Chondrocyte (in vitro differentiated cells): ENCODE measurements around the gene SLC35E4. TPM values are rescaled to one million over a fixed set of nuclear protein-coding genes. Genes with fewer than 3 reads are reported as not detected.

ENCODE experiments used
- DNase-seq: peaks from one replicate; pipeline ENCODE4 v3.0.0; 2021; ENCODE audit warnings: mixed read lengths, low spot score
- H3K27ac Mint-ChIP-seq: one replicate; pipeline ENCODE4 v1.8.0; 2021; ENCODE audit warnings: mild to moderate bottlenecking, moderate library complexity, mixed read lengths; ENCODE audit not compliant: unreplicated experiment
- H3K27me3 Mint-ChIP-seq: 2 replicates; pipeline ENCODE4 v1.8.0; 2021; ENCODE audit warnings: low read depth, mixed read lengths
- H3K36me3 Mint-ChIP-seq: 2 replicates; pipeline ENCODE4 v1.8.0; 2021; ENCODE audit warnings: low read depth, mixed read lengths
- H3K4me1 Mint-ChIP-seq: 2 replicates; pipeline ENCODE4 v1.8.0; 2021; ENCODE audit warnings: low read depth, mild to moderate bottlenecking, mixed read lengths
- H3K4me3 Mint-ChIP-seq: one replicate; pipeline ENCODE4 v1.8.0; 2021; ENCODE audit warnings: mild to moderate bottlenecking, moderate library complexity, mixed read lengths; ENCODE audit not compliant: unreplicated experiment
- H3K9me3 Mint-ChIP-seq: 2 replicates; pipeline ENCODE4 v1.8.0; 2021; ENCODE audit warnings: low read depth, mixed read lengths
- total RNA-seq: library from RNA; stranded (reverse); gene quantifications from 3 replicates; pipeline ENCODE4 v1.2.1, GENCODE V29; 2021
- TF ChIP-seq, protein P1 (sequence below): fragments of 200-600 bp; sonication (generic); IDR thresholded peaks from 2 replicates; pipeline ENCODE4 v1.5.0; 2021; ENCODE audit warnings: antibody characterized with exemption, mild to moderate bottlenecking, moderate library complexity

SLC35E4 gene
- total RNA-seq, 1 donor from 2014 or later = 7.6 TPM

DNA sequence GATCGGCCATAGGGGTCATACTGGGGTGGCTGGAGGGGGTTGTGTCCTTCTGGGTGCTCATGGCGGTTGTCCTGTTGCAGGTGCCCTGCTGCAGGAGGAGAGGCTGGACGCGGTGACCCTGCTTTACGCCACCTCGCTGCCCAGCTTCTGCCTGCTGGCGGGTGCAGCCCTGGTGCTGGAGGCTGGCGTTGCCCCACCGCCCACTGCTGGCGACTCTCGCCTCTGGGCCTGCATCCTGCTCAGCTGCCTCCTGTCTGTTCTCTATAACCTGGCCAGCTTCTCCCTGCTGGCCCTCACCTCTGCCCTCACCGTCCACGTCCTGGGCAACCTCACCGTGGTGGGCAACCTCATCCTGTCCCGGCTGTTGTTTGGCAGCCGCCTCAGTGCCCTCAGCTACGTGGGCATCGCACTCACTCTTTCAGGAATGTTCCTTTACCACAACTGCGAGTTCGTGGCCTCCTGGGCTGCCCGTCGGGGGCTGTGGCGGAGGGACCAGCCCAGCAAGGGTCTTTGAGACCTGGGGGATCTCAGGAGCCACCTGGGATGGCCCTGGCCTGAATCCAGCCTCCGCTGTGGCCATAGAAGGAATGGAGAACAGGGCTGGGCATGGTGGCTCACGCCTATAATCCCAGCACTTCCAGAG lies 11.1 kb downstream of the SLC35E4 start:
- Mint-ChIP-seq H3K4me1 (peaks cover 19% of the 10 kb centered on the region), H3K27me3 (no peaks in the 10 kb centered on the region), H3K36me3 (no peaks in the 10 kb centered on the region), H3K9me3 (no peaks in the 10 kb centered on the region), H3K4me3 (no peak overlapping the region), H3K27ac (no peak overlapping the region)
- TF ChIP-seq, protein P1, sequence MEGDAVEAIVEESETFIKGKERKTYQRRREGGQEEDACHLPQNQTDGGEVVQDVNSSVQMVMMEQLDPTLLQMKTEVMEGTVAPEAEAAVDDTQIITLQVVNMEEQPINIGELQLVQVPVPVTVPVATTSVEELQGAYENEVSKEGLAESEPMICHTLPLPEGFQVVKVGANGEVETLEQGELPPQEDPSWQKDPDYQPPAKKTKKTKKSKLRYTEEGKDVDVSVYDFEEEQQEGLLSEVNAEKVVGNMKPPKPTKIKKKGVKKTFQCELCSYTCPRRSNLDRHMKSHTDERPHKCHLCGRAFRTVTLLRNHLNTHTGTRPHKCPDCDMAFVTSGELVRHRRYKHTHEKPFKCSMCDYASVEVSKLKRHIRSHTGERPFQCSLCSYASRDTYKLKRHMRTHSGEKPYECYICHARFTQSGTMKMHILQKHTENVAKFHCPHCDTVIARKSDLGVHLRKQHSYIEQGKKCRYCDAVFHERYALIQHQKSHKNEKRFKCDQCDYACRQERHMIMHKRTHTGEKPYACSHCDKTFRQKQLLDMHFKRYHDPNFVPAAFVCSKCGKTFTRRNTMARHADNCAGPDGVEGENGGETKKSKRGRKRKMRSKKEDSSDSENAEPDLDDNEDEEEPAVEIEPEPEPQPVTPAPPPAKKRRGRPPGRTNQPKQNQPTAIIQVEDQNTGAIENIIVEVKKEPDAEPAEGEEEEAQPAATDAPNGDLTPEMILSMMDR = no peak
- no peak for DNase-seq

DNA sequence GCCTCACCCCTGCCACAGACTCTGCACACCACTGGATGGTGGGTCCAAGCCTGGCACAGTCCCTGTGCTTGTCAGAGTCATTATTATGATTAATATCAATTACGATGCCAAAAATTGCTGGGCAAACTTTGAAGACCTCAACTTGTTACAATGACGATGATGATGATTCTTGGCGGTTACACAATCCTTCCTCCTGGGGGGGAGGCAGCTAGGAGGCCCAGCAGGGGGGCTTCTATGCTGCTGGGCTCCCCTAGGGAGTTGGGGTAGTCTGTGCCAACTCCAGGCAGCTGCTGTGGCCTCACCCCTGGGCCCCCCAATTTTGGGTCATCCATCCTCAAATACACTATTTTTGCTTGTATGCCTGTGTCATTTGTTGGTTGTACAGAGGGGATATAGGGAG lies 12.0 kb downstream of the SLC35E4 start:
- no peaks in the 10 kb centered on the region for H3K36me3 Mint-ChIP-seq
- H3K4me1 Mint-ChIP-seq = peaks cover 19% of the 10 kb centered on the region
- DNase-seq = no peak
- H3K4me3 Mint-ChIP-seq = no peak overlapping the region
- no peaks in the 10 kb centered on the region for H3K9me3 Mint-ChIP-seq
- H3K27me3 Mint-ChIP-seq = no peaks in the 10 kb centered on the region
- H3K27ac Mint-ChIP-seq = no peak overlapping the region
- TF ChIP-seq, protein P1 = no peak

DNA sequence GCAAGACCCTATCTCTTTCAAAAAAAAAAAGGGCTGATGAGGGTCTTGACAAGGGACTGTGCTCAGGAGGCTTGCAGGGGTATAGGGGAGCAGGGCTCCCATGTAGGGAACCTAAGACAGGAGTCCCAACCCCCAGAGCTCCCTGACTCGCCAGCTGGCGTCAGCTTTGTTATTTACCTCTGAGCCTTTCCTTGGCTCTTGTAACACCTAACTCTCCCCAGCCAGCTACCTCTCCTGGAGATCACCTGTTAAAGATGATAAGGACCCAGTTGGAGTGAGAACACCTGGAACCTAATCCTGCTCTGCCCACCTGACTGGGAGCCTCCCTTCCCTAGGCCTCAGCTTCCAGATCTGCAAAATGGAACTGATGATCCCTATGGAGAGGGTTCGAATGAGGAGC lies 13.2 kb downstream of the SLC35E4 start:
- Mint-ChIP-seq H3K4me3 (no peak overlapping the region), H3K4me1 (peaks cover 10% of the 10 kb centered on the region), H3K36me3 (no peaks in the 10 kb centered on the region)

GRCh38 chr22:30649430-30650007 lies 13.9 kb downstream of the SLC35E4 start:
- TF ChIP-seq, protein P1 = peak; percentile 21
- Mint-ChIP-seq H3K27me3 (no peaks in the 10 kb centered on the region), H3K4me3 (no peak overlapping the region), H3K4me1 (peaks cover 4% of the 10 kb centered on the region), H3K27ac (peak overlapping the region; percentile 45), H3K36me3 (no peaks in the 10 kb centered on the region), H3K9me3 (no peaks in the 10 kb centered on the region)
- no peak for DNase-seq

More for the DNA sequence above, 13.2 kb downstream of the SLC35E4 start:
- TF ChIP-seq, protein P1 = no peak
- DNase-seq = no peak
- Mint-ChIP-seq H3K27me3 (no peaks in the 10 kb centered on the region), H3K9me3 (no peaks in the 10 kb centered on the region), H3K27ac (peak overlapping the region; percentile 45)

GRCh38 chr22:30650508-30651116 lies 15.0 kb downstream of the SLC35E4 start:
- no peaks in the 10 kb centered on the region for H3K9me3 Mint-ChIP-seq
- peaks cover 4% of the 10 kb centered on the region for H3K4me1 Mint-ChIP-seq
- DNase-seq = no peak
- peak overlapping the region; percentile 22 for H3K27ac Mint-ChIP-seq
- TF ChIP-seq, protein P1 = no peak
- no peak overlapping the region for H3K4me3 Mint-ChIP-seq
- H3K36me3 Mint-ChIP-seq = no peaks in the 10 kb centered on the region
- no peaks in the 10 kb centered on the region for H3K27me3 Mint-ChIP-seq
